DOHH2 (cell line): ENCODE data around the gene EAF1.
"Not testable (repeated sequence)": the region's sequence is repeated elsewhere in the genome, so short reads cannot be mapped to it uniquely, and the experiment has no call there.

Experiments
- H3F3A ChIP-seq: fragments of 200-600 bp; sonication (generic), shearing (Covaris generic); 2 replicates; pipeline ENCODE4 v1.6.0; 2016; ENCODE audit warnings: antibody characterized with exemption, mild to moderate bottlenecking; ENCODE audit not compliant: control insufficient read depth, insufficient read depth
- H3K27ac ChIP-seq: fragments of 200-600 bp; sonication (generic); 2 replicates; pipeline ENCODE4 v1.5.1; 2014; ENCODE audit warnings: low read depth, mild to moderate bottlenecking, low read length, moderate library complexity
- H3K27me3 ChIP-seq: fragments of 200-600 bp; sonication (generic); 2 replicates; pipeline ENCODE4 v1.6.1; 2014; ENCODE audit warnings: mild to moderate bottlenecking, low read length, mixed read lengths; ENCODE audit not compliant: control insufficient read depth
- H3K36me3 ChIP-seq: fragments of 200-600 bp; sonication (generic); 2 replicates; pipeline ENCODE4 v1.6.1; 2014; ENCODE audit warnings: mild to moderate bottlenecking, low read length, moderate library complexity, mixed read lengths; ENCODE audit not compliant: control insufficient read depth
- H3K4me1 ChIP-seq: fragments of 200-600 bp; sonication (generic); 2 replicates; pipeline ENCODE4 v1.6.1; 2014; ENCODE audit warnings: mild to moderate bottlenecking, low read length, mixed read lengths; ENCODE audit not compliant: control insufficient read depth
- H3K4me2 ChIP-seq: fragments of 200-600 bp; sonication (generic); 2 replicates; pipeline ENCODE4 v1.6.0; 2014; ENCODE audit warnings: mild to moderate bottlenecking, low read length, moderate library complexity
- H3K4me3 ChIP-seq: fragments of 200-600 bp; sonication (generic); 2 replicates; pipeline ENCODE4 v1.5.1; 2014; ENCODE audit warnings: mild to moderate bottlenecking, low read length, mixed read lengths
- H3K79me2 ChIP-seq: fragments of 200-600 bp; sonication (generic); 2 replicates; pipeline ENCODE4 v1.6.1; 2014; ENCODE audit warnings: mild to moderate bottlenecking, low read length, mixed read lengths; ENCODE audit not compliant: control insufficient read depth
- H3K9me2 ChIP-seq: fragments of 200-600 bp; sonication (generic); replicated peaks from 2 replicates; pipeline ENCODE4 v1.6.1; 2014; ENCODE audit warnings: mild to moderate bottlenecking, low read length, mixed read lengths; ENCODE audit not compliant: control insufficient read depth
- H3K9me3 ChIP-seq: fragments of 200-600 bp; sonication (generic); 2 replicates; pipeline ENCODE4 v1.6.1; 2014; ENCODE audit warnings: antibody characterized with exemption, low read length, mixed read lengths; ENCODE audit not compliant: control insufficient read depth, insufficient read depth
- H4K20me1 ChIP-seq: fragments of 200-600 bp; sonication (generic); 2 replicates; pipeline ENCODE4 v1.6.0; 2014; ENCODE audit warnings: low read depth, mild to moderate bottlenecking, antibody characterized with exemption, low read length, moderate library complexity; ENCODE audit not compliant: control insufficient read depth, insufficient read depth
- EZH2phosphoT487 ChIP-seq: fragments of 200-600 bp; sonication (generic); IDR thresholded peaks from 2 replicates; pipeline ENCODE4 v1.6.1; 2017; ENCODE audit warnings: borderline replicate concordance, mild to moderate bottlenecking, antibody characterized with exemption, low read length, moderate library complexity, mixed read lengths
- TF ChIP-seq, protein P1 (sequence below): fragments of 200-600 bp; sonication (generic); IDR thresholded peaks from one replicate; pipeline ENCODE4 v1.5.1; 2014; ENCODE audit warnings: antibody characterized with exemption, mild to moderate bottlenecking, low read depth, low read length; ENCODE audit not compliant: poor library complexity, severe bottlenecking

Gene EAF1

DNA sequence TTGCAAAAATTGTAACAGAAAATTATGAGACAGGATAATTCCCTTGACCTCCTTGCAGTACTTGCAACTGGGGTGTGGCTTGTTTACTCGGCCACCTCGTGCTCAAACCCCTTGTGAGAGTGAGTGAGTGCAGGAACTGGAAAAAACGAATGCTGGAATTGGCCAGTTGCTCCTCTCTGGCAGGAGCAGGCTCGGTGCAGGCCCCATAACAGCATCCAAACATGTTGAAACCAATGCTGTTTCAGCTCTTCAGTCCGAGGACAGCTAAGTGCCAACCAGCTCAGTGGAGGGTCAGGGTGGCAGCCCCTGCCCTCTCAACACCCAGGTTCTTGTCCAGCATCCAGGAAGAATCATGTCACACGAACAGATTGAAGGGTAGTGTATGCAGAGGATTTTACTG is 36.9 kb upstream of the EAF1 start:
- Histone ChIP-seq H3F3A (peaks cover 6% of the 10 kb centered on the region; the same call in 1 of the 2 replicates), H3K27me3 (no peaks in the 10 kb centered on the region), H3K36me3 (peaks cover 4% of the 10 kb centered on the region), H3K9me3 (peaks cover 7% of the 10 kb centered on the region; the same call in 1 of the 2 replicates), H3K4me3 (no peak overlapping the region), H3K4me1 (peaks cover 58% of the 10 kb centered on the region), H3K4me2 (peak overlapping the region; percentile 24), H4K20me1 (no peaks in the 10 kb centered on the region), H3K9me2 (no peaks in the 10 kb centered on the region), H3K79me2 (no peaks in the 10 kb centered on the region), H3K27ac (no peak overlapping the region)
- no peak for TF ChIP-seq EZH2phosphoT487
- TF ChIP-seq, protein P1, sequence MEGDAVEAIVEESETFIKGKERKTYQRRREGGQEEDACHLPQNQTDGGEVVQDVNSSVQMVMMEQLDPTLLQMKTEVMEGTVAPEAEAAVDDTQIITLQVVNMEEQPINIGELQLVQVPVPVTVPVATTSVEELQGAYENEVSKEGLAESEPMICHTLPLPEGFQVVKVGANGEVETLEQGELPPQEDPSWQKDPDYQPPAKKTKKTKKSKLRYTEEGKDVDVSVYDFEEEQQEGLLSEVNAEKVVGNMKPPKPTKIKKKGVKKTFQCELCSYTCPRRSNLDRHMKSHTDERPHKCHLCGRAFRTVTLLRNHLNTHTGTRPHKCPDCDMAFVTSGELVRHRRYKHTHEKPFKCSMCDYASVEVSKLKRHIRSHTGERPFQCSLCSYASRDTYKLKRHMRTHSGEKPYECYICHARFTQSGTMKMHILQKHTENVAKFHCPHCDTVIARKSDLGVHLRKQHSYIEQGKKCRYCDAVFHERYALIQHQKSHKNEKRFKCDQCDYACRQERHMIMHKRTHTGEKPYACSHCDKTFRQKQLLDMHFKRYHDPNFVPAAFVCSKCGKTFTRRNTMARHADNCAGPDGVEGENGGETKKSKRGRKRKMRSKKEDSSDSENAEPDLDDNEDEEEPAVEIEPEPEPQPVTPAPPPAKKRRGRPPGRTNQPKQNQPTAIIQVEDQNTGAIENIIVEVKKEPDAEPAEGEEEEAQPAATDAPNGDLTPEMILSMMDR: no peak

DNA sequence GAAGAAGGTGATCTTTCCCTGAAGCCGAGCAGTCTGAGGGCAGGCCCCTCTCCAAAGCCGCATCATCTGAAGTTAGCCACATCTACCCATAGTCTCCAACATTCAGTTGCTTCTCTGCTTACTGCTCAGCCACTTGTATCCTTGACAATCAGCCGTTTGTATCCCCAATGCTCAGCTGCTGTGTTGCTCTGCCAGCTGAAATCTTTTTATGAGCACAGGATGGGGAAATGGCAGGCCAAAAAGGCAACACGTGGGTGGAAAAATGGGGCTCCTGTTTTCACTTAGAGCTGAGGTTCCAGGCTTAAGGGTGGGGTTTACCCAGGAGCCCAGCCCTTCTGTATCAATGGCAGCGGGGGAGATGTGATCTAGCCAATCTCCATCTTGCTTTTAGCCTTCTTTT is 36.4 kb upstream of the EAF1 start:
- H3K4me1 ChIP-seq: peaks cover 53% of the 10 kb centered on the region
- no peaks in the 10 kb centered on the region for H3K79me2 ChIP-seq
- no peak for TF ChIP-seq EZH2phosphoT487
- TF ChIP-seq, protein P1: no peak

DNA sequence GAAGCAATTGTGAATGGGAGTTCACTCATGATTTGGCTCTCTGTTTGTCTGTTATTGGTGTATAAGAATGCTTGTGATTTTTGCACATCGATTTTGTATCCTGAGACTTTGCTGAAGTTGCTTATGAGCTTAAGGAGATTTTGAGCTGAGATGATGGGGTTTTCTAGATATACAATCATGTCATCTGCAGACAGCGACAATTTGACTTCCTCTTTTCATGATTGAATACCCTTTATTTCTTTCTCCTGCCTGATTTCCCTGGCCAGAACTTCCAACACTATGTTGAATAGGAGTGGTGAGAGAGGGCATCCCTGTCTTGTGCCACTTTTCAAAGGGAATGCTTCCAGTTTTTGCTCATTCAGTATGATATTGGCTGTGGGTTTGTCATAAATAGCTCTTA is 34.1 kb upstream of the EAF1 start:
- H3K4me1 ChIP-seq: peaks cover 30% of the 10 kb centered on the region
- H3K9me2 ChIP-seq, H3K27me3 ChIP-seq, H3K36me3 ChIP-seq, H3K27ac ChIP-seq, H3F3A ChIP-seq, H4K20me1 ChIP-seq, H3K9me3 ChIP-seq, H3K79me2 ChIP-seq, H3K4me2 ChIP-seq, H3K4me3 ChIP-seq: not testable (repeated sequence)

More for the DNA sequence above, 36.4 kb upstream of the EAF1 start:
- Histone ChIP-seq H3K9me3 (peaks cover 6% of the 10 kb centered on the region; the same call in 1 of the 2 replicates), H3F3A (0 out of 2 replicates have a peak, but pooled peaks cover 2% of the 10 kb centered on the region), H4K20me1 (no peaks in the 10 kb centered on the region), H3K27me3 (no peaks in the 10 kb centered on the region), H3K4me2 (no peak overlapping the region), H3K36me3 (peaks cover 4% of the 10 kb centered on the region; the same call in 1 of the 2 replicates), H3K4me3 (no peak overlapping the region), H3K27ac (no peak overlapping the region), H3K9me2 (no peaks in the 10 kb centered on the region)

DNA sequence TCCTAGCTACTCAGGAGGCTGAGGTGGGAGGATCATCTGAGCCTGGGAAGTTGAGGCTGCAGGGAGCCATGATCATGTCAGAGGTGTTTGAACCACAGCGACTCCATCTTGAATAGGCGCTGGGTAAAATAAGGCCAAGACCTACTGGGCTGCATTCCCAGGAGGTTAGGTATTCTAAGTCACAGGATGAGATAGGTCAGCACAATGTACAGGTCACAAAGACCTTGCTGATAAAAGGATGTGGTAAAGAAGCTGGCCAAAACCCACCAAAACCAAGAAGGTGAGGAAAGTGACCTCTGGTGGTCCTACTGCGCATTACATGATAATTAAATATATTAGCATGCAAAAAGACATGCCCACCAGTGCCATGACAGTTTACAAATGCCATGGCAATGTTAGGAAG is 28.7 kb upstream of the EAF1 start:
- not testable (repeated sequence) for H3K36me3 ChIP-seq, H3K9me2 ChIP-seq, H4K20me1 ChIP-seq, H3K27me3 ChIP-seq, H3K4me2 ChIP-seq, H3K4me3 ChIP-seq, H3K79me2 ChIP-seq, H3F3A ChIP-seq, H3K27ac ChIP-seq, H3K9me3 ChIP-seq
- H3K4me1 ChIP-seq: peaks cover 16% of the 10 kb centered on the region
- TF ChIP-seq, protein P1: peak; percentile 54
